Measurements from ENCODE around the gene FAM110D.

Gene FAM110D

GRCh38 chr1:26154750-26155149 lies 4.1 kb upstream of the FAM110D start:
- H3K9ac ChIP-seq (ENCODE audit: low read depth in 1 of 2, low read length in 2 of 2): no peak overlapping the region
- H3K27me3 ChIP-seq (ENCODE audit: control insufficient read depth in 2 of 2, insufficient read depth in 2 of 2, low read length in 2 of 2): peaks cover 7 to 10% of the 10 kb centered on the region in 2 donors
- H3K36me3 ChIP-seq (ENCODE audit: control insufficient read depth in 2 of 2, insufficient read depth in 2 of 2, low read length in 2 of 2): no peaks in the 10 kb centered on the region
- H3K4me3 ChIP-seq (ENCODE audit: low read length in 2 of 2): no peak overlapping the region
- H3K4me1 ChIP-seq (ENCODE audit: control insufficient read depth in 2 of 2, insufficient read depth in 2 of 2, low read length in 2 of 2): no peaks in the 10 kb centered on the region
- H3K27ac ChIP-seq (ENCODE audit: low read depth in 2 of 2, low read length in 2 of 2): no peak overlapping the region
- H3K9me3 ChIP-seq (ENCODE audit: control insufficient read depth in 2 of 2, low read length in 2 of 2): no peaks in the 10 kb centered on the region

GRCh38 chr1:26155370-26156284 lies 3.3 kb upstream of the FAM110D start:
- H3K27me3 ChIP-seq (ENCODE audit: control insufficient read depth in 2 of 2, insufficient read depth in 2 of 2, low read length in 2 of 2): peaks cover 7 to 10% of the 10 kb centered on the region in 2 donors
- H3K9ac ChIP-seq (ENCODE audit: low read depth in 1 of 2, low read length in 2 of 2): no peak overlapping the region
- no peak overlapping the region for H3K4me3 ChIP-seq (ENCODE audit: low read length in 2 of 2)
- no peaks in the 10 kb centered on the region for H3K4me1 ChIP-seq (ENCODE audit: control insufficient read depth in 2 of 2, insufficient read depth in 2 of 2, low read length in 2 of 2)
- H3K36me3 ChIP-seq (ENCODE audit: control insufficient read depth in 2 of 2, insufficient read depth in 2 of 2, low read length in 2 of 2): no peaks in the 10 kb centered on the region
- H3K9me3 ChIP-seq (ENCODE audit: control insufficient read depth in 2 of 2, low read length in 2 of 2): no peaks in the 10 kb centered on the region
- H3K27ac ChIP-seq (ENCODE audit: low read depth in 2 of 2, low read length in 2 of 2): peak overlapping the region in 1 of 2 donors; percentile 9

- no peak overlapping the region for H3K9ac ChIP-seq (ENCODE audit: low read depth in 1 of 2, low read length in 2 of 2)
- H3K27me3 ChIP-seq (ENCODE audit: control insufficient read depth in 2 of 2, insufficient read depth in 2 of 2, low read length in 2 of 2): peaks cover 13 to 16% of the 10 kb centered on the region in 2 donors
- H3K36me3 ChIP-seq (ENCODE audit: control insufficient read depth in 2 of 2, insufficient read depth in 2 of 2, low read length in 2 of 2): no peaks in the 10 kb centered on the region
- H3K4me1 ChIP-seq (ENCODE audit: control insufficient read depth in 2 of 2, insufficient read depth in 2 of 2, low read length in 2 of 2): peaks cover 3 to 5% of the 10 kb centered on the region in 2 donors
- no peak overlapping the region for H3K27ac ChIP-seq (ENCODE audit: low read depth in 2 of 2, low read length in 2 of 2)
- no peaks in the 10 kb centered on the region for H3K9me3 ChIP-seq (ENCODE audit: control insufficient read depth in 2 of 2, low read length in 2 of 2)
- no peak overlapping the region for H3K4me3 ChIP-seq (ENCODE audit: low read length in 2 of 2)
Observed at GRCh38 chr1:26156285-26157038, 2.4 kb upstream of the FAM110D start.

GRCh38 chr1:26158271-26158907 lies 490 bp upstream of the FAM110D start:
- H3K36me3 ChIP-seq (ENCODE audit: control insufficient read depth in 2 of 2, insufficient read depth in 2 of 2, low read length in 2 of 2): no peaks in the 10 kb centered on the region
- no peak overlapping the region for H3K9ac ChIP-seq (ENCODE audit: low read depth in 1 of 2, low read length in 2 of 2)
- H3K27me3 ChIP-seq (ENCODE audit: control insufficient read depth in 2 of 2, insufficient read depth in 2 of 2, low read length in 2 of 2): peaks cover 20 to 21% of the 10 kb centered on the region in 2 donors
- no peaks in the 10 kb centered on the region for H3K9me3 ChIP-seq (ENCODE audit: control insufficient read depth in 2 of 2, low read length in 2 of 2)
- no peak overlapping the region for H3K4me3 ChIP-seq (ENCODE audit: low read length in 2 of 2)
- peaks cover 6 to 7% of the 10 kb centered on the region in 2 donors for H3K4me1 ChIP-seq (ENCODE audit: control insufficient read depth in 2 of 2, insufficient read depth in 2 of 2, low read length in 2 of 2)
- H3K27ac ChIP-seq (ENCODE audit: low read depth in 2 of 2, low read length in 2 of 2): no peak overlapping the region

GRCh38 chr1:26159743-26160039 lies 812 bp downstream of the FAM110D start:
- no peak overlapping the region for H3K27ac ChIP-seq (ENCODE audit: low read depth in 2 of 2, low read length in 2 of 2)
- H3K9me3 ChIP-seq (ENCODE audit: control insufficient read depth in 2 of 2, low read length in 2 of 2): no peaks in the 10 kb centered on the region
- H3K4me1 ChIP-seq (ENCODE audit: control insufficient read depth in 2 of 2, insufficient read depth in 2 of 2, low read length in 2 of 2): peaks cover 8 to 12% of the 10 kb centered on the region in 2 donors
- no peaks in the 10 kb centered on the region for H3K36me3 ChIP-seq (ENCODE audit: control insufficient read depth in 2 of 2, insufficient read depth in 2 of 2, low read length in 2 of 2)
- peaks cover 21 to 25% of the 10 kb centered on the region in 2 donors for H3K27me3 ChIP-seq (ENCODE audit: control insufficient read depth in 2 of 2, insufficient read depth in 2 of 2, low read length in 2 of 2)
- no peak overlapping the region for H3K9ac ChIP-seq (ENCODE audit: low read depth in 1 of 2, low read length in 2 of 2)
- no peak overlapping the region for H3K4me3 ChIP-seq (ENCODE audit: low read length in 2 of 2)

- Histone ChIP-seq H3K4me1 (ENCODE audit: control insufficient read depth in 2 of 2, insufficient read depth in 2 of 2, low read length in 2 of 2) (peaks cover 8 to 13% of the 10 kb centered on the region in 2 donors), H3K9me3 (ENCODE audit: control insufficient read depth in 2 of 2, low read length in 2 of 2) (no peaks in the 10 kb centered on the region), H3K9ac (ENCODE audit: low read depth in 1 of 2, low read length in 2 of 2) (peak overlapping the region in 1 of 2 donors; percentile 51), H3K36me3 (ENCODE audit: control insufficient read depth in 2 of 2, insufficient read depth in 2 of 2, low read length in 2 of 2) (no peaks in the 10 kb centered on the region), H3K27ac (ENCODE audit: low read depth in 2 of 2, low read length in 2 of 2) (no peak overlapping the region), H3K4me3 (ENCODE audit: low read length in 2 of 2) (peak overlapping the region; percentile 38 to 44), H3K27me3 (ENCODE audit: control insufficient read depth in 2 of 2, insufficient read depth in 2 of 2, low read length in 2 of 2) (peaks cover 21 to 24% of the 10 kb centered on the region in 2 donors)
Observed at GRCh38 chr1:26160527-26161414, 1.9 kb downstream of the FAM110D start.

GRCh38 chr1:26161415-26162219 lies 2.7 kb downstream of the FAM110D start:
- H3K36me3 ChIP-seq (ENCODE audit: control insufficient read depth in 2 of 2, insufficient read depth in 2 of 2, low read length in 2 of 2): no peaks in the 10 kb centered on the region
- no peak overlapping the region for H3K27ac ChIP-seq (ENCODE audit: low read depth in 2 of 2, low read length in 2 of 2)
- H3K27me3 ChIP-seq (ENCODE audit: control insufficient read depth in 2 of 2, insufficient read depth in 2 of 2, low read length in 2 of 2): peaks cover 17 to 20% of the 10 kb centered on the region in 2 donors
- H3K9me3 ChIP-seq (ENCODE audit: control insufficient read depth in 2 of 2, low read length in 2 of 2): no peaks in the 10 kb centered on the region
- H3K4me3 ChIP-seq (ENCODE audit: low read length in 2 of 2): peak overlapping the region; percentile 38 to 44
- peak overlapping the region in 1 of 2 donors; percentile 51 for H3K9ac ChIP-seq (ENCODE audit: low read depth in 1 of 2, low read length in 2 of 2)
- peaks cover 8 to 13% of the 10 kb centered on the region in 2 donors for H3K4me1 ChIP-seq (ENCODE audit: control insufficient read depth in 2 of 2, insufficient read depth in 2 of 2, low read length in 2 of 2)

- Histone ChIP-seq H3K9ac (ENCODE audit: low read depth in 1 of 2, low read length in 2 of 2) (no peak overlapping the region), H3K27ac (ENCODE audit: low read depth in 2 of 2, low read length in 2 of 2) (no peak overlapping the region)
Observed at GRCh38 chr1:26162220-26162709, 3.4 kb downstream of the FAM110D start.

GRCh38 chr1:26163684-26164035 lies 4.8 kb downstream of the FAM110D start:
- H3K9me3 ChIP-seq (ENCODE audit: control insufficient read depth in 2 of 2, low read length in 2 of 2): no peaks in the 10 kb centered on the region
- H3K9ac ChIP-seq (ENCODE audit: low read depth in 1 of 2, low read length in 2 of 2): peak overlapping the region in 1 of 2 donors; percentile 50
- peaks cover 11 to 18% of the 10 kb centered on the region in 2 donors for H3K27me3 ChIP-seq (ENCODE audit: control insufficient read depth in 2 of 2, insufficient read depth in 2 of 2, low read length in 2 of 2)
- no peak overlapping the region for H3K27ac ChIP-seq (ENCODE audit: low read depth in 2 of 2, low read length in 2 of 2)
- peak overlapping the region; percentile 45 to 52 for H3K4me3 ChIP-seq (ENCODE audit: low read length in 2 of 2)
- H3K36me3 ChIP-seq (ENCODE audit: control insufficient read depth in 2 of 2, insufficient read depth in 2 of 2, low read length in 2 of 2): no peaks in the 10 kb centered on the region
- H3K4me1 ChIP-seq (ENCODE audit: control insufficient read depth in 2 of 2, insufficient read depth in 2 of 2, low read length in 2 of 2): peaks cover 8 to 13% of the 10 kb centered on the region in 2 donors

More at GRCh38 chr1:26162220-26162709, 3.4 kb downstream of the FAM110D start:
- no peaks in the 10 kb centered on the region for H3K9me3 ChIP-seq (ENCODE audit: control insufficient read depth in 2 of 2, low read length in 2 of 2)
- H3K4me3 ChIP-seq (ENCODE audit: low read length in 2 of 2): peak overlapping the region; percentile 17 to 38
- no peaks in the 10 kb centered on the region for H3K36me3 ChIP-seq (ENCODE audit: control insufficient read depth in 2 of 2, insufficient read depth in 2 of 2, low read length in 2 of 2)
- peaks cover 8 to 13% of the 10 kb centered on the region in 2 donors for H3K4me1 ChIP-seq (ENCODE audit: control insufficient read depth in 2 of 2, insufficient read depth in 2 of 2, low read length in 2 of 2)
- peaks cover 15 to 20% of the 10 kb centered on the region in 2 donors for H3K27me3 ChIP-seq (ENCODE audit: control insufficient read depth in 2 of 2, insufficient read depth in 2 of 2, low read length in 2 of 2)

Measured in mucosa of rectum (tissue), 2 donors.